D341Med (cell line): ENCODE data around the gene AP1S2.
"Not testable (repeated sequence)": the region's sequence is repeated elsewhere in the genome, so short reads cannot be mapped to it uniquely, and the experiment has no call there.

Source experiments
- DNase-seq: peaks from one replicate; pipeline ENCODE4 v3.0.0; 2012; ENCODE audit warnings: low spot score

The AP1S2 gene

DNA sequence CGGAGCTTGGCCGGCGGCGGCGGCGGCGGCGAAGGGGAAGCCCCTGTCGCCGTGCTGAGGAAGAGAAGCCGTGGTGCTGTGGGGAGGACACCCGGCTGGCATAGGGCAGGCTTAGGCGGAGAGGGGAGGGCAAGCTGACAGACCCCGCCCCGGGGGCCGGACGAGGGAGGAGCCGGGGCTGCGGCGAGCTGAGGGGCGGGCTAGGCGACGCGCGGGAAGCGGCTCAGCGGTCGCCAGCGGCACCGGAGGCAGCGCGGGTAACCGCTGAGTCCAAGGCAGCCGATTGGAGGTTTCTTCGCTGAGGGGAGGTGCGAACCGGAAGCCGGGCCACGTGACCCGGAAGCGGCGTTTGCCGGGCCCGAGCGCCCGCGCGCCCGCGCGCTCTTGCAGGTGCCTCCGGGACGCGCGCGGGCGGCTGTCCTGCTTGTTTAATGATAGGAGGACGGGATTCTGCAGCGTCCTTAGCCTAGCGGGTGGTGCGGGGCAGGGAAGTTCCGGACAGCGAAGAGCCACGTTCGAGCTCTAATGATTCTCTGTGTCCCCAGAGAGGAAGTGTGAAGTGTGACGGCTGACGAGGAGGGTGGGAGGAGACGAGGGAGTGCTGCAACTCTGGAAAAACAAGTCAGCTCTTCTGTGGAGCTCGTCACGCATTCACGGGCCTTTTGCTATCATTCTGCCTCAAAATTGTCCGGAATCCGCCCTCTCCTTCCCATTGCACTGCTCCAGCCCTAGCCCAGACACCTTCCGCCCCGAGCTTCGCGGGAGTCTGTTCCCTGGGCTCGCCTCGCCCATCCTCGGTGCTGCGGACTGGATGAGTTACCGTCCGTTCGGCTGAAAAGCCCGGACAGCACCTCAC lies at the start of gene AP1S2:
AP1S2 (minus strand) TSS at position 102 of the 856 bp plus-strand sequence. CDS start 2,289 bp downstream, outside the sequence.
- peak; percentile 87 for DNase-seq

DNA sequence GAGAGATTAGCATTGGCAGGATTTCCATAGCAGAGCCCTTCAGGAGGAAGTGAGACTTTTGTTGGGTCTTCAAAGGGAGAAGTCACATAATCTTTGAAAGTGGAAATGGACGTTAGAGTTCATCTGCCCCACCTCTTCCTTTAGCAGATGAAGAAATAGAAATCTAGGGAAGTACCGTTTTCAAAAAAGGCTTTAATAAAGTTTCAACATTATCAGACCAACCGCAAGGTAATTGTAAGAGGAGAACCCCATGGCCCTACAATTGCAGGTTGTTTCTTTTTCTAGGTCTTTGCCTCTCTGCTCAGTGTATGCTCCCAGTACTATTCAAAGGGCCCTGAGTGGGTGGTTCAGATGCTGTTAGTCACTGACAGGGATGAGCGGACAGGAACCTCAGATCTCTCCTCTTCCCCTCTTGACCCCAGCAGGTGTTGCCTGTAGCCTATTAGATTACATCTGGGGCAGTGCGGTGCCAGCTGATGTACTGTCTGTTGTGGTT lies 48.6 kb upstream of the AP1S2 start:
- DNase-seq = no peak

DNA sequence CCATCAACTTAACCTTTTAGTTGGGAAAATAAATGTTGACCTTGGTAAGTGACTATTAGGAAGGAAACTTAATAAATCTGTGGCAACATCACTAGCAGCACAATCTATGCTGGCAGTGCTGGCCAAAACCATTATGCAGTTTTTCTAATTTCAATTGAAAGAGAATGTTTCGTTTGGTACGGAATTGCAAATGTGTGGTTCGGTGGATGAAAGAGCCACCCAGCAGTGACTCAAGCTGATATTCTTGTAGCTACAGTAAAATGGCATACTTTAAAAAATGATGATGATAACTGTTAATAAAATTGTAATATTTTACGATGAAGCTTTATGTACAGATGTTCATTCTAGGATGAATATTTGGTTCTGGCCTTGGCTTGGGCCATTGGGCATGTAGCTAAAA lies 40.7 kb upstream of the AP1S2 start:
- DNase-seq = no peak

DNA sequence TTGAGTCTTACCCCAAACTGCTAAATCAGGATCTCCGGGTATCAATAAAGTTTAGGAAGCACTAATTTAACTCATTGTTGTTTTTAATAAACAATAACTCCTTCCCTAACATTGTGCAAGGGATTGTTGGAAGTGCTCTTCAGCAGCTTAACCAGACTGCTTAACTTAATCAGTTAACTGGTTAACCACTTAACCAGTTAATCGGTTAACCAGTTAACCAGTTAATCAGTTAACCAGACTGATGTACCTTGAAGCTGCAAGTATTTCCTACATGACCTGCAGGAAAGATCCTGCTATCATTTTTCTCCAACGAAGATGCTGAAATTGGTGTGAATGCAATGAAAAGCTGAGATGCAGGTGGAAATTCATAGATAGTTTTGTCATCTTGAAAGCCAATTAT lies 40.1 kb upstream of the AP1S2 start:
- DNase-seq = no peak

DNA sequence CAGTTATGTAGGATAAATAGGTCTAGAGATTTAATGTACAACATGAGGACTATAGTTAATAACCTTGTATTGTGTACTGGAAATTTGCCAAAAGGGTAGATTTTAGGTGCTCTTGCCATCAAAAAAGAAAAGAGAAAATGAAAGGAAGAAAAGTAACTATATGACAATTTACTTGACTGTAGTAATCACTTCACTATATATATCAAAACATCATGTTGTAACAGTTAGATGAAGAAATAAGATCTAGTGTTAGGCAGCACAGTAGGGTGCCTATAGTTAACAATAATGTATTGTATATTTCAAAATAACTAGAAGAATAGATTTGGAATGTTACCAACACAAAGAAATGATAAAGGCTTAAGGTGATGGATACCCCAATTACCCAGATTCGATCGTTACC lies 35.9 kb upstream of the AP1S2 start:
- no peak for DNase-seq

DNA sequence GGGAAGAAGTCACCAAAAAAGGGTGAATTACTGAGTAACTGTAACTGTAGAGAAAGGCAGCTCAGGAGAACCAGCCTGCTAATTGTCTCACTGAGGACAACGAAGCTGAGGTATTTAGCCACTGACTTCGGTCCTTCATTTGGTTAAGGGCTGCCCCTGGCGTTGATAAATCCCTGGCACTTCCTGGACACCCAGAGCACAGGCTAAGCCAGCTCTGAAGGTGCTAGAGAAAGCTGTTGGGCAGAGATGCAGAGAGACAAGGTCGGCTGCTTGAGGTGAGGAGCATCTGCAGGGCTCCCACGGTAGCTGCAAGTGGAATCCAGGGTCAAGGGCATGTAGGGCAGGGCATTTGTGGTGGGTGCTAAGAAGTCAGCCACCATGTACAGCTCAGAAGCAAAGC lies 33.4 kb upstream of the AP1S2 start:
- no peak for DNase-seq

DNA sequence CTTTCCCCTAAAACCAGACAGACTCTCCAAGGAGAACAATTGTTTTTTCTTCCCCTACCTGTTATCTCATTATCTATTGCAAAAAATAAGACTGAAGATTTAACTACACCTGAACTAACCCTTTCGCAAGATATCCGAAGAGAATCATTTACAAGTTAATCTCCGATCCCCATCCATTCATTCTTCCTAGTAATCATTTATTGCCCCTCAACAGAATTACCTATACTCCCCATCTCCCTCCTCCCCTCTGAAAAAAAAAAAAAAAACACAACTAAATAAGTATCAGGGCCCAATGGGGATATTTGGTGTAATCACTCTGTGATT lies 28.9 kb upstream of the AP1S2 start:
- no peak for DNase-seq

DNA sequence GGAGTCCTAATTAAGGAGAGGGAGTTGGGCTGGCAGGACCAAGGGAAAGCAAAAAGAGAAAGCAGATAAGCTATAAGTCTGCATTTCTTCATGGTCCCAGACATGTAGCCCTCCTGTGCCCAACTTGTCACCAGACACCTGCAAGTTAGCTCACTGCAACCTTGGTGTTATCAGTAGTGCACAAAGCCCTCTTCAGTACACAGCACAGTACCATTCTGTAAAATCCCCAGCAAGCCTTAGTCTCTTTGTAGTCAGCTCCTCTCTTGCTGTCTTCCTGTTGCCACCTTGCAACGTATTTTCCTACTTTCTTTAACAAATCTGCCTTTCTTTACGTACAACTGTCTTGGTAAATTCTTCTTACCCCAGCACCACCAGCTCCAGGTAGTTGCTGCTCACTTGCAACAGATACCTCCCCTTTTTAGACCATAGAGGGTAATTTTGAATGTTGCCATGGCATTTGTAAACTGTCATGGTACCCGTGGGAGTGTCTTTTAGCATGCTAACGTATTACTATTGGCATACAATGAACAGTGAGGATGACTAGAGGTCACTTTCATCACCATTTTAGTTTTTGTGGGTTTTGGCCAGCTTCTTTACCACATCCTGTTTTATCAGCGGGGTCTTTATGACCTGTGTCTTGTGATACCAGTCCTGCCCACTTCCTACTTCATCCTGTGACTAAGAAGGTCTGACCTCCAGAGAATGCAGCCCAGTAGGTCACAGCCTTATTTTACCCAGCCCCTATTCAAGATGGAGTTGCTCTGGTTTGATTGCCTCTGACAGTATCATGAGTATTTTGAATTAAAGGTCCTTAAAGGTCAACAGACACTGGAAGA lies 28.3 kb upstream of the AP1S2 start:
- no peak for DNase-seq

DNA sequence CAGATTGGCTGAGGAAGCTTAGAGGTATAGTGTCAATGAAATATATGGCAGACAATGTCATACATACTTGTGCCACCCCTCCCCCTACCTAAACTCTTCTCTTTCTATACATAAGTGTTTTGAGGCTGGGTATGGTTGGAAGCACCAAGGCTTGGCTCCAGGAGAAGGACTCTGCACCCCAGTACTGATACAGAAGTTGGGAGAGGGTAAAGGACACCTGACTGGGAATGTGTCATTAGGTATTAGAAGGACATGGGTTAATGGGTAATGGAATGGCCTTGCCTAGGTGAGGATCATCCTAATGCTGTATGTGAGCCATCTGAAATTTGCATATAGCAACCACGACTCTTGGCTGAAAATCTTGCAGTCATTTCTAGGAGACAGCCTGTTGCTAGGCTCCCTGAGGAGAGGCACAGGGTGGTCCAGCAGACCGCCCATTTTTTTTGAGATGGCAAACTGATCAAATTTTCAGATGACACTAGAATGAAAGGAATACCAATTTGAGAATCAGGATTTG lies 26.8 kb upstream of the AP1S2 start:
- DNase-seq = no peak

DNA sequence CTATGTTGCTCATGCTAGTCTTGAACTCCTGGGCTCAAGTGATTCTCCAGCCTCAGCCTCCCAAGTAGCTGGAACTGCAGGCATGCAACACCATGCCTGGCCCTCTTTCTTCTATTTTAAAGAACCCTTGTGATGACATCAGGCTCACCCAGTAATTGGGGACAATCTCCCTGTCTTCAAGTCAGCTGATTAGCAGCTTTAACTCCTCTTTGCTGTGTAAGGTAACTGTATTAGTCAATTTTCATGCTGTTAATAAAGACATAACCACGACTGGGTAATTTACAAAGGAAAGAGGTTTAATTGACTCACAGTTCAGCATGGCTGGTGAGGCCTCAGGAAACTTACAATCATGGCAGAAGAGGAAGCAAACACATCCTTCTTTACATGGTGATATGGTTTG lies 23.3 kb upstream of the AP1S2 start:
- DNase-seq = not testable (repeated sequence)

DNA sequence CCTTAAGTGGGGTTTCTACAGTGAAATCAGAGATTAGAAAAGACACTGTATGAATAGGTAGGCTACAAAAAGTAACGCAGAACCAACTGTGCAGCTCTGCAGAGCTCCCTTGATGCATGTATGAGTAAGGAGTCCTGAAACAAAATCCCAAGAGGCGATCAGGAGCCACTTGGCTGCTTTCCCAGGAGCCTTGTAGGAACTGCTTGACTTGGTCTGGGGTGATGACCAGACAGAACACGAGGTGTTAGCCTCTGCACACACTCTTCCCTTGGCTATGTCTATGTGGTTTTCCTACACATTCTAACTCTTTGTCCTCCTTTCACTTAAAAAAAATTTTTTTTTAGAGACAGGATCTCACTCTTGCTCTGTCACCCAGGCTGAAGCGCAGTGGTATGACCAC lies 22.8 kb upstream of the AP1S2 start:
- no peak for DNase-seq

DNA sequence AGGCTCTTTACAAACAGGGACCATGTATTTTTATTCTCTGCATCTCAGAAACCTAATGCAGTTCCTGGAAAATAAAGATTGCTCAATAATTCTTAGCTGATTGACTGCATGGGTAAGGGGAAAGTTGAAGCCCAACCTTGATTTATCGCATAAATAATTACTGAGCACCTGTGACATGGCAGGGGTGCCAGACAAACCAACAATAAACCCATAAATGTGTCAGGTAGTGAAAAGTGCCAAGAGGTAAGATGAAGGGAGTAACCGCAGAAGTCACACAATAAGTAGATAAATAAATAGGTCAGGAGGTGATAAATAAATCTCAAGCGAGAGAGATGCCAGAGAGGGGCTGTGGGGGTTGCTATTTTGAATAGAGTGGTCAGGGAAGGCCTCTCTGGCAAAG lies 20.1 kb upstream of the AP1S2 start:
- DNase-seq = no peak

DNA sequence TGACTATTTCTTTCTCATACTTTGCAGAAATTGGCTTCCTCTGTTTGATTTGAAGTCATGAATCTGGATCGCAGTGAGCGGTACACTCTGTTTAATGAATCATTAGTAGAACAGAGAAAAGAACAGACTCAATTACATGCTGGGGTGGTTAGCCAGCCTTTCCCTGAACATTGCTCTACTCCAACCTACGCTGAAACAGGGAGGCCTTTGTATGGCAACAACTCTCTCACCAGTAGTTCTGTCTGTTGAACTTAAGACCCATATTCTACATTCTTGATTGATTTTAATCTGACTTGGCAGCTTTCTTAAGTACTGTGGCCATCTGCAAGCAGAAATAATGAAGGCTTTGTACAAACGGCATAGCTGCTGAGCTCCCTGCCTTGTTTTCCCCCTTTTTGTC lies 19.0 kb upstream of the AP1S2 start:
- DNase-seq = no peak

DNA sequence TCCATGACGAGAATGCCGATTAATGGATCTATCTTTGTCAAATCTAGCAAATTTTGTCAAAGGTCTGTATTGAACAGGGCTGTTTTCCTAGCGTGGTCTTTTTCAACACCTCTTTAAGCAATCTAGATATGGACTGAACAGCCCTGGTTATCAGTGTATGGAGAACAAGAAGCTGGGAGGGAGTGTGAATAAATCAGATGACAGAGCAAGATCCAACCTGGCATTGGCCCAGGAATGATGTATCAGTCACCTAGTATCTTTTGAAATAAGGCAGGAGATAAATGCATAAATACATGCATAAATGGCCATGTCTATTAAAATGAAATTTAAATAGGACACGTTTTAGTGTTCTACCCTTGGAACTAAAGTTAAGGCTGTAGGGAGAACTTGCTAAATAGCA lies 15.7 kb upstream of the AP1S2 start:
- DNase-seq = no peak

DNA sequence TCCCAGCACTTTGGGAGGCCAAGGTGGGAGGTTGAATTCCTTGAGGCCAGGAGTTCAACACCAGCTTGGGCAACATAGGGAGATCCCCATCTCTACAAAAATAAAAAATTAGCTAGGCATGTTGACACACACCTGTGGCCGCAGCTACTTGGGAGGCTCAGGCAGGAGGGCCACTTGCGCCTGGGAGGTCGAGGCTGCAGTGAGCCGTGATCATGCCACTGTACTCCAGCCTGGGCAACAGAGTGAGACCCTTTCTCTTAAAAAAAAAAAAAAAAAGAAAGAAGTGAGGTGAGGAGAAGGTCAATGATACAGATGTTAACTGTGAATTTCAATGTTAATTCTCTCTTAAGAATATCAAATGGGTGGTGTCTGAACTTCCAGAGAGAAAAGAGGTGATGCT lies 15.1 kb upstream of the AP1S2 start:
- DNase-seq = no peak

DNA sequence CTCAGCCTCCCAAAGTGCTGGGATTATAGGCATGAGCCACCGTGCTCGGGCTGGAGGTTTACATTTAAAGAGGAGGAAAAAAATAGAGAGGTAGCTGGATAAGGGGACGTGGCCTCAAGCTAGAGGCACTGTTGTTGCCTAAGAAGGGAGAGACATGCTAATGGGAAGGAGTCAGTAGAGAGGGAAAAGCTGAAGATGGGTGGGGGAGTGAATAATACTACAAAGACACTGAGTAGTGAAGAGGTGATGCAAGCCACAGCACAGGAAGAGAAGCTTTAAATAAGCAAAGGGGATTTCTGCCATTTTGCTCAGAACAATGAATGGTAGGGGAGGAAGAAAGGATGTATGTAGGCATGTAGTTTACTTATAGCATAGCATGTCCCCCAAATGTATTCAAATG lies 11.5 kb upstream of the AP1S2 start:
- no peak for DNase-seq

DNA sequence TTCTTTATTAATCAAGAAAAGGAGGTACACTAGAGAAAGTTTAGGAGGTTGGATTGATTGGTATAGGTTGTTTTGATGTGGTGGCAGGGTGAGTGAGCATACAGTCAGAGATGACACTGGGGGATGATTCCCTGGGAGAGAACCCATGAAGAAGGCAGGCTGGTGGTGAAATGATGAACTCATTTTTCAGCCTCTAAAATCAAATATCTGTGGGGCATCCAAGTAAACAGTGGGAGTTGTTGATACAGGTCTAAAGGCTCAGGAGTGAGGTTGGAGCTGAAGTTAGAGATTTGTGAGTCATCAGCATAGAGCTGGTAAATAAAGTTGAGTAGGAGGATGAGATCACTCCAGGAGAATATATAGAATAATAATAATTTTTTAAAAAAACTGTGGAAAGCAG lies 10.0 kb upstream of the AP1S2 start:
- DNase-seq = no peak

DNA sequence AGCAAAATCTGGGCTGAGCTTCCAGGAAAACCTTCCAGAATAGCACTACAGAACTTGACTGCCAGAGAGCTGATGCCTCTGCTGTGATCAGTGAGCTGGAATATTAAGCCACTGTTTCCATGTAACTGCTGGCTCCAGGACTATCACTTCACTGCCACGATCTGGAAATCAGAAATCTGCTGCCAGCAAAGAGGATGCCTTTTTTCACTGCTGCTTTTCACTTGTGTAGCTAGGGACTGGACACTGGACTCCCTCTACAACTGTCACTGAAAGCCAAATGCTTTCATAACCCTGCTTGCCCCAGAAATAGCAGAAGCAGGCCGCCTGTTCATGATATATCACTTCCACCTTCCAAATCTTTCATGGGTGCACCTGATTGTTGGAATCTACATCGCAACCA lies 9.4 kb upstream of the AP1S2 start:
- no peak for DNase-seq

DNA sequence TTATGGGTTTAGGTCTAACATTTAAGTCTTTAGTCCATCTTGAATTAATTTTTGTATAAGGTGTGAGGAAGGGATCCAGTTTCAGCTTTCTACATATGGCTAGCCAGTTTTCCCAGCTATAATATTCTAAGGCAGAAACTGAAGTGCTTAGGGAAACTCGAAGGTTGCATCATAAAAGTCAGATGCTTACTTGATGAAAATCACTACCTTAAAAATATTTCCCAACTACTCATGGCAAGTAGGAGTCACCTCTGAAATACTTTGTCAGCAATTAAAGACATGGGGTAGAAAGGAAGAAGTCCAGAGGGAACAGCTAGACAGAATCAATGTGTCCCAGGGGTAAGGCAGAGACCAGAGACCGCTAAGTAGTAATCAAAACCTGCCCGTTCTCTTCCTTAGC lies 6.3 kb upstream of the AP1S2 start:
- DNase-seq = no peak

DNA sequence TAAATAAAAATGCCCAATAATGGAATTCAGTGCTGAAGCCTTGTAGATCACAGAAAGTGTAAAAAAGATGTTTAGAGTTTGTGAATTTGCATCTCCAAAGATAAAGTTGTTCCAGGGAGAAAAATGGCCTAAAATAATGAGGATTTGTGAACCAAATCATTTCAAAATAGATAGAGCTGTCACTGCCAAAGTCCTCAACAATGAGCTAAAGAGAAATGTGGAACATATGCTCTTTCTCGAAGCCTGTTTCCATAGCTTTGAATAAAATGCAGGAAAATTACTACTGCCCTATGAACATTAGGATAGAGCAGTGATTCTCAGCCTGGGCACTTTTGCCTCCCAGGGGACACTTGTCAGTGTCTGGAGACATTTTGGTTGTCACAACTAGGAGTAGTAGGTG lies 3.4 kb upstream of the AP1S2 start:
- DNase-seq = no peak

DNA sequence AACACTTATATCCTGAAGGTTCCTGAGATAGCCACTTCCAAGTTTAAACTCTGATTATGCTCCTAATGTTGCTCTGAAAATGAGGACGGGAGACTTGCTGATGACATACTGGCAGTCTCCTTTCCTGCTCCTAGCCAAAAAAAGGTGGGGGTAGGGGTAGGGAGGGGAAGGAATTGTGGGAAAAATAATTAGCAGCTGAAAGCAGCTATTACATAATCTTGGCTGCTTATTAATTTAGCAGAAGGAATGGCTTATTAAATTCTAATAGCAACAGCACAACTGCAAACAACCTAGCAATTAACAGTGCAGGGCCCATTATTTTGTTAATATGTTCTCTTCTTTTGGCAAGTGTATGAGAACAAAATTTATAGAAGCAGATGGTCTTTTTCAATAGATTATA lies 2.0 kb upstream of the AP1S2 start:
- no peak for DNase-seq

DNA sequence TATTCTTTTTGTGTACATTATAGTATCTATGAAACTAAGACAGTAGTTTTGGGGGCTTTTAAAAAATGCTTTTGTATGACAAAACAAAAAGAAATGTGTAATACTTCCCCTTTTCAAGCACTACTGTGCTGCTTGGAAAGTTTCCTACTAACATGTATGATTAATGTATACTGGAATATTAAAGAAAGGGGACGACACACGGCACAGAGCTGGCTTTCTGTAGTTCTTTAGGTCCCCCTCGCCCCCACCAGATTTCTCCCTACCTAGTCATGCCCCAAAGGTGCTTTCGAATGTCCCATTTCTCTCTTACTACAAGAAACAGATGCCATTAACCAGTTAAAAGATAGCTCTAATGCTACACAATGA lies 1.6 kb upstream of the AP1S2 start:
- DNase-seq = no peak

DNA sequence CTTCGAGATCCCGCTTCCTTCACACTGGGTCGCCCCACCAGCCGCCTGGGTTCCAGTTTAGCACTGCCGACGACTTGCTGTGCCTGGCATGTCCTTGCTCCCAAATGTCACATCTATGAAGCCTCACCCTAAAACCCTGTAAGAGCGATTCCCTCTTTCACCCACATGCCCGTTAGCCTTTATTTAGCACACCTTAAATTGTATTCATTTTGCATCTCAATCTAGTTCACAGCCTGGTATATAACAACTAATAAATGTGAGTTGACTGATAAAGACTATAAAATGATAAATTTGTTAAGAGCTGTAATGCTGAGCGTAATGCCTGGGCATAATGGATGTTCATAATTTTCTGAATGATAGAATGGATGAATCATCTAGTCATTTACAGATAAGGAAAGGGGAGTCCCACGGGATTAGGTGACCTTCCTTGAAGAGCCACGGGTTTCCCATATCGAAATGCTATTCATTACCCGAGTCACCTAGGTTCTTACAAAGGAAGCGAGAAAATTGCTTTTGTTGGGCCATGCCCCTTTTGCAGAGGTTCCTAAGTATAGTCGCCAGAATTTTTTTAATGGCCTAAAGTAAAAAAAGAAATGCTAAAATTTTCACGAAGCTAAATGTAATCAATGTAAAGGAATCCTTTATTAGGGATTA lies 1.1 kb upstream of the AP1S2 start:
- DNase-seq = no peak
